Endothelial cell of umbilical vein (primary cell): ENCODE measurements around the gene MAPK11. TPM values are rescaled to one million over a fixed set of nuclear protein-coding genes. Genes with fewer than 3 reads are reported as not detected.

Experiments used
- BruUV-seq: library from RNA; stranded (reverse); fragments of 400-500 nt; replicated peaks from 2 replicates; lab custom pipeline; 2021; lab: Mats Ljungman, UMichigan
- CTCF ChIA-PET: fragments of 300-600, 350-600 bp; sonication (Branson Sonifier 250); formaldehyde crosslinking; loops from one replicate; lab custom pipeline; 2021; ENCODE audit warnings: antibody characterized with exemption, inconsistent platforms; lab: Charles Lee
- POLR2A ChIA-PET: fragments of 300-600, 350-600 bp; sonication (Branson Sonifier 250); formaldehyde crosslinking; loops from one replicate; lab custom pipeline; 2021; ENCODE audit warnings: antibody characterized with exemption, inconsistent platforms; lab: Charles Lee
- DNase-seq: peaks from one replicate; pipeline ENCODE4 v3.0.0-alpha.2; 2011; ENCODE audit warnings: low read depth, low spot score
- FAIRE-seq: peaks from 2 replicates; lab custom pipeline; 2011; peaks lifted over from hg19 to GRCh38; lab: Jason Lieb, UNC
- H2AFZ ChIP-seq: 2 replicates; pipeline ENCODE4 v1.6.0; 2012; ENCODE audit warnings: low read depth, low read length, control low read depth, inconsistent platforms
- H3K27ac ChIP-seq: 2 replicates; pipeline ENCODE4 v1.5.1; 2011; ENCODE audit warnings: low read depth, mild to moderate bottlenecking, control low read depth, low read length, moderate library complexity; ENCODE audit not compliant: insufficient read depth
- H3K27me3 ChIP-seq, 2 experiments: 2 replicates each; pipeline versions ENCODE4 v1.6.0 to v1.6.1; 2011; ENCODE audit warnings: low read length in 2 of 2, mixed read lengths in 1 of 2; ENCODE audit not compliant: control insufficient read depth in 2 of 2, insufficient read depth in 2 of 2
- H3K36me3 ChIP-seq, 2 experiments: 2 replicates in 1 of 2; 3 replicates in 1 of 2; pipeline ENCODE4 v1.5.1; 2011; ENCODE audit warnings: low read length in 2 of 2, mild to moderate bottlenecking in 1 of 2, moderate library complexity in 1 of 2; ENCODE audit not compliant: control insufficient read depth in 2 of 2, insufficient read depth in 2 of 2; ENCODE audit errors: extremely low read depth in 1 of 2
- H3K4me1 ChIP-seq: 3 replicates; pipeline ENCODE4 v1.5.1; 2011; ENCODE audit warnings: mild to moderate bottlenecking, low read length; ENCODE audit not compliant: control insufficient read depth, insufficient read depth; ENCODE audit errors: extremely low read depth
- H3K4me2 ChIP-seq: 2 replicates; pipeline ENCODE4 v1.6.1; 2011; ENCODE audit warnings: low read length, control low read depth, mixed read lengths; ENCODE audit not compliant: insufficient read depth
- H3K4me3 ChIP-seq, 3 experiments: fragments of 200-600 bp in 1 of 3; sonication (generic), shearing (Covaris generic) in 1 of 3; replicated peaks in 1 of 3; 2 replicates each; pipeline ENCODE4 v1.5.1; 2011 to 2016; ENCODE audit warnings: control low read depth in 3 of 3, low read length in 3 of 3, mild to moderate bottlenecking in 2 of 3, inconsistent platforms in 1 of 3, low read depth in 1 of 3, moderate library complexity in 1 of 3; ENCODE audit not compliant: insufficient read depth in 1 of 3
- H3K79me2 ChIP-seq: 2 replicates; pipeline ENCODE4 v1.6.0; 2012; ENCODE audit warnings: low read length, inconsistent platforms; ENCODE audit not compliant: control insufficient read depth, insufficient read depth
- H3K9ac ChIP-seq: replicated peaks from 2 replicates; pipeline ENCODE3; 2011; ENCODE audit warnings: low read length, control low read depth; ENCODE audit not compliant: insufficient read depth; ENCODE audit errors: extremely low read depth
- H3K9me1 ChIP-seq: replicated peaks from 3 replicates; pipeline ENCODE4 v1.6.0; 2011; ENCODE audit warnings: mild to moderate bottlenecking, low read length; ENCODE audit not compliant: control insufficient read depth, insufficient read depth; ENCODE audit errors: extremely low read depth
- H3K9me3 ChIP-seq: replicated peaks from 2 replicates; pipeline ENCODE4 v1.5.1; 2012; ENCODE audit warnings: low read length, inconsistent platforms; ENCODE audit not compliant: control insufficient read depth, insufficient read depth
- H4K20me1 ChIP-seq: replicated peaks from 2 replicates; pipeline ENCODE3; 2011; ENCODE audit warnings: mild to moderate bottlenecking, low read length; ENCODE audit not compliant: control insufficient read depth, insufficient read depth; ENCODE audit errors: extremely low read depth
- CTCF ChIP-seq, 2 donors: IDR thresholded peaks; 1 replicate in 1 of 2; 2 replicates in 1 of 2; pipeline ENCODE4 v1.5.1; 2011; ENCODE audit warnings: low read length in 2 of 2, mild to moderate bottlenecking in 2 of 2, moderate library complexity in 2 of 2, control low read depth in 1 of 2, inconsistent platforms in 1 of 2, low read depth in 1 of 2; ENCODE audit not compliant: insufficient read depth in 1 of 2; ENCODE audit errors: extremely low read depth in 1 of 2
- EZH2 ChIP-seq: IDR thresholded peaks from 2 replicates; pipeline ENCODE4 v1.6.1; 2012; ENCODE audit warnings: borderline replicate concordance, low read depth, mild to moderate bottlenecking, moderate library complexity, low read length, inconsistent platforms; ENCODE audit not compliant: severe bottlenecking
- FOS ChIP-seq: IDR thresholded peaks from 2 replicates; pipeline ENCODE4 v1.6.1; 2011; ENCODE audit warnings: mild to moderate bottlenecking, low read length, moderate library complexity, borderline replicate concordance; ENCODE audit not compliant: insufficient read depth
- GATA2 ChIP-seq: IDR thresholded peaks from 2 replicates; pipeline ENCODE4 v1.7.0; 2011; ENCODE audit warnings: low read depth, mild to moderate bottlenecking, moderate library complexity, mixed read lengths, low read length; ENCODE audit not compliant: insufficient read length, insufficient read depth
- JUN ChIP-seq: IDR thresholded peaks from 2 replicates; pipeline ENCODE4 v1.6.1; 2011; ENCODE audit warnings: borderline replicate concordance, low read depth; ENCODE audit not compliant: insufficient read length, insufficient read depth
- MAX ChIP-seq: IDR thresholded peaks from 2 replicates; pipeline ENCODE4 v1.6.1; 2011; ENCODE audit not compliant: insufficient read depth, insufficient read length
- MYC ChIP-seq: IDR thresholded peaks from one replicate; pipeline ENCODE4 v1.6.1; 2011; ENCODE audit warnings: mild to moderate bottlenecking, low read depth, low read length
- POLR2A ChIP-seq: IDR thresholded peaks from 2 replicates; pipeline ENCODE4 v1.6.1; 2012; ENCODE audit warnings: low read depth, mild to moderate bottlenecking, control low read depth, low read length
- POLR2AphosphoS5 ChIP-seq: IDR thresholded peaks from 2 replicates; pipeline ENCODE4 v1.6.1; 2012; ENCODE audit warnings: low read depth, mild to moderate bottlenecking, control low read depth, low read length, moderate library complexity; ENCODE audit not compliant: insufficient read depth
- dilution Hi-C: fragments of 300-500 bp; cut with MboI; formaldehyde crosslinking; loops from one replicate; pipeline ENCODE4 v1.15.0; 2019; ENCODE audit warnings: low sequenced_read_pairs; ENCODE audit not compliant: extremely low pct_ligation_motif_present
- intact Hi-C: fragments of 100-400 bp; cut with micrococcal nuclease; formaldehyde crosslinking; loops from one replicate; pipeline ENCODE4 v1.10.0; 2022
- polyA plus RNA-seq, 4 experiments: library from polyadenylated mRNA; depleted of rRNA in 3 of 4; stranded (reverse) in 3 of 4; unstranded in 1 of 4; fragments of >200 nt; gene quantifications; 2 replicates each; pipeline versions ENCODE4 v1.2.1 to v1.2.3, GENCODE V29; 2011 to 2012; ENCODE audit warnings: missing spikeins in 1 of 4
- total RNA-seq: library from RNA; stranded (reverse); gene quantifications from 2 replicates; pipeline ENCODE4 v1.2.3, GENCODE V29; 2021

Gene MAPK11
- total and polyA plus RNA-seq, 2 donors (not counting 3 experiments of a cell fraction or from before 2014, with no cell fraction given): 22.8 to 26.3 TPM

- intact Hi-C loops: no loop called here
- Histone ChIP-seq H3K9me3 (no peaks in the 10 kb centered on the region), H3K9ac (no peak overlapping the region), H3K27ac (no peak overlapping the region), H3K79me2 (peaks cover 2% of the 10 kb centered on the region), H3K36me3 (peaks cover 0 to 36% of the 10 kb centered on the region in 2 experiments), H3K4me2 (no peak overlapping the region), H3K9me1 (no peaks in the 10 kb centered on the region), H3K27me3 (no peaks in the 10 kb centered on the region), H4K20me1 (no peaks in the 10 kb centered on the region), H3K4me1 (peaks cover 11% of the 10 kb centered on the region), H2AFZ (no peak overlapping the region), H3K4me3 (no peak overlapping the region)
- CTCF ChIA-PET: interaction anchor here (0.7 to 4.2 kb wide), 22 partner anchors 9 to 273 kb away, joined by 3 to 60 read pairs (median 5); partner anchors contain the start of genes DENND6B, MAPK11, MAPK12 and SCO2
- FAIRE-seq (no peak), DNase-seq (no peak)
- POLR2A ChIA-PET: no interaction called here
- TF ChIP-seq POLR2AphosphoS5 (no peak), MYC (no peak), FOS (no peak), MAX (no peak), JUN (no peak), GATA2 (no peak), CTCF (IDR thresholded peaks at IDR 0.05; ENCODE audit: extremely low read depth in 1 of 2, insufficient read depth in 1 of 2, low read depth in 1 of 2, low read length in 2 of 2) (no peak), POLR2A (no peak), EZH2 (no peak)
- no TSS peak for BruUV-seq
- dilution Hi-C loops: no loop called here
These were observed 16.9 kb downstream of the MAPK11 start for GRCh38 chr22:50253046-50253915.
